Measurements from ENCODE around the gene NMS.

- TF ChIP-seq, protein P1, sequence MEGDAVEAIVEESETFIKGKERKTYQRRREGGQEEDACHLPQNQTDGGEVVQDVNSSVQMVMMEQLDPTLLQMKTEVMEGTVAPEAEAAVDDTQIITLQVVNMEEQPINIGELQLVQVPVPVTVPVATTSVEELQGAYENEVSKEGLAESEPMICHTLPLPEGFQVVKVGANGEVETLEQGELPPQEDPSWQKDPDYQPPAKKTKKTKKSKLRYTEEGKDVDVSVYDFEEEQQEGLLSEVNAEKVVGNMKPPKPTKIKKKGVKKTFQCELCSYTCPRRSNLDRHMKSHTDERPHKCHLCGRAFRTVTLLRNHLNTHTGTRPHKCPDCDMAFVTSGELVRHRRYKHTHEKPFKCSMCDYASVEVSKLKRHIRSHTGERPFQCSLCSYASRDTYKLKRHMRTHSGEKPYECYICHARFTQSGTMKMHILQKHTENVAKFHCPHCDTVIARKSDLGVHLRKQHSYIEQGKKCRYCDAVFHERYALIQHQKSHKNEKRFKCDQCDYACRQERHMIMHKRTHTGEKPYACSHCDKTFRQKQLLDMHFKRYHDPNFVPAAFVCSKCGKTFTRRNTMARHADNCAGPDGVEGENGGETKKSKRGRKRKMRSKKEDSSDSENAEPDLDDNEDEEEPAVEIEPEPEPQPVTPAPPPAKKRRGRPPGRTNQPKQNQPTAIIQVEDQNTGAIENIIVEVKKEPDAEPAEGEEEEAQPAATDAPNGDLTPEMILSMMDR (IDR thresholded peaks at IDR 0.05): no peak
- TF ChIP-seq FOXJ3 (CRISPR knock-in tag; IDR thresholded peaks at IDR 0.05; ENCODE audit: borderline replicate concordance) (no peak), ETV6 (CRISPR knock-in tag; IDR thresholded peaks at IDR 0.05) (no peak), RELA (CRISPR knock-in tag; IDR thresholded peaks at IDR 0.05; ENCODE audit: borderline replicate concordance) (no peak), ATF3 (CRISPR knock-in tag; conservative IDR thresholded peaks at IDR 0.05) (no peak)
Observed at GRCh38 chr2:100494712-100495111, 24.4 kb downstream of the NMS start.

Measured in WTC11 (cell line).